Stomach (tissue), 4 donors: Measurements from ENCODE around the gene ELOVL1.
"Not testable (repeated sequence)": the region's sequence is repeated elsewhere in the genome, so short reads cannot be mapped to it uniquely, and the experiment has no call there.

ENCODE experiments used
- CTCF ChIP-seq, 7 experiments: fragments of 450-650 bp in 4 of 7; fragments of 200-600 bp in 3 of 7; sonication (generic) in 3 of 7; IDR thresholded peaks; one replicate each; pipeline ENCODE4 v1.5.1; 2016 to 2019; ENCODE audit warnings: antibody characterized with exemption in 7 of 7, control low read depth in 2 of 7, mild to moderate bottlenecking in 1 of 7
- POLR2A ChIP-seq, 4 donors: fragments of 450-650 bp; IDR thresholded peaks; one replicate each; pipeline ENCODE4 v1.6.1; 2016; ENCODE audit warnings: antibody characterized with exemption in 4 of 4, control low read depth in 2 of 4, mild to moderate bottlenecking in 1 of 4, moderate library complexity in 1 of 4

DNA sequence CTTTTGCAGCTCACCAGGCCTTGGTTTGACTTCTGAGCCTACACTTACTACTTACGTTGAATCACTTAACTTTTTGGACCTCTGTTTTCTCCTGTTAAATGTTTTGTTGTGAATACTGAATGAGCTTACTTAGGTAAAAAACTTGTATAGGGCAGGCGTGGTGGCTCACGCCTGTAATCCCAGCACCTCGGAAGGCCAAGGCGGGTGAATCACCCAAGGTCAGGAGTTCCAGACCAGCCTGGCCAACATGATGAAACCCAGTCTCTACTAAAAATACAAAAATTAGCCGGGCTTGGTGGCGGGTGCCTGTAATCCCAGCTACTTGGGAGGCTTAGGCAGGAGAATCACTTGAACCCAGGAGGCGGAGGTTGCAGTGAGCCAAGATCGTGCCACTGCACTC lies 32.6 kb upstream of the ELOVL1 start:
- TF ChIP-seq CTCF, POLR2A (IDR thresholded peaks at IDR 0.05): not testable (repeated sequence)
